HUES6 (cell line): ENCODE results near the gene PPM1F.
"Not testable (repeated sequence)": the region's sequence is repeated elsewhere in the genome, so short reads cannot be mapped to it uniquely, and the experiment has no call there.

Experiments used
- H3K27ac ChIP-seq: 2 replicates; pipeline ENCODE4 v1.7.0; 2013; ENCODE audit warnings: low read depth, mild to moderate bottlenecking, low read length, inconsistent platforms
- H3K27me3 ChIP-seq: 2 replicates; pipeline ENCODE4 v1.6.1; 2013; ENCODE audit warnings: low read length; ENCODE audit not compliant: control insufficient read depth, insufficient read depth
- H3K36me3 ChIP-seq: 2 replicates; pipeline ENCODE4 v1.6.1; 2013; ENCODE audit warnings: low read length; ENCODE audit not compliant: control insufficient read depth, insufficient read depth
- H3K4me1 ChIP-seq: 2 replicates; pipeline ENCODE4 v1.6.1; 2013; ENCODE audit warnings: low read length; ENCODE audit not compliant: control insufficient read depth, insufficient read depth
- H3K4me3 ChIP-seq: 2 replicates; pipeline ENCODE4 v1.5.1; 2013; ENCODE audit warnings: low read depth, low read length
- H3K9ac ChIP-seq: one replicate; pipeline ENCODE4 v1.6.1; 2013; ENCODE audit warnings: mild to moderate bottlenecking, low read length
- H3K9me3 ChIP-seq: 2 replicates; pipeline ENCODE4 v1.6.1; 2013; ENCODE audit warnings: low read depth, low read length; ENCODE audit not compliant: control insufficient read depth, insufficient read depth

The PPM1F gene

DNA sequence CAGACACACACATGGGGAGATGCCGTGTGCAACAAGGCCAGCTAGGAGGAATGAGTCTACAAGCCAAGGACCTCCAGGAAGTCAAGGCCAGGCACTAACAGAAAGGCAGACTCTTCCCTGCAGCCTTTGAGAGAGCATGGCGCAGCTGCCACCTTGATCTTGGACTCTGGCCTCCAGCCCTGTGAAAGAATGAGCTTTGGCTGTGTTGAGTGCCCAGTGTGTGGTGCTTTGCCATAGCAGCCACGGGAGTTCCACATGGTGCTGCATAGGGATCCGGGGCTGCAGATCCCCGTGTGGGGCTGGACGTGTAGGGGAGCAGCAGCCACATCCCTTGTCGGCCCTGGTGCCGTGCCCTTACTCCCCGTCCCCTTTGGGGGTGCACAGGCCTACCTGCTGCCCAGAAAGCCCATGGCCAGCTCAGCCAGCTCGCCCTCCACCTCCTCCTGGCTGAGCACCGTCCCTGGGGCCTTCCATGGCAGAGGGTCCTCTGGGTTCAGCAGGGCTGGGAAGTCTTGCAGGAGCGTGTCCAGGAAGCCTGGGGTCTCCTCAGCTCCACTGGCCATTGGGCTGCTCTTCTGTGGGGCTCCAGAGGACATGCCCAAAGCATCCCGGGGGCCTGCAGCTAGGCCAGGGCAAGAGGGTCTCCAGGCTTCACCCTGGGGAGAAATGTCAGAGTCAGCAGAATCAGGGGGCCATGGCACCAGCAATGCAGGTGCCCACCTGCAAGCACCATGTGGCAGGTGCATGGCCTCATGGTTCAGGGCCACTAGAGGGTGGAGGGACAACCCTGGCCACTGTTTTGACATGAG lies 7.0 kb downstream of the PPM1F start:
- no peak overlapping the region for H3K27ac ChIP-seq
- H3K9me3 ChIP-seq = no peaks in the 10 kb centered on the region
- no peak overlapping the region for H3K9ac ChIP-seq
- H3K4me1 ChIP-seq = peaks cover 22% of the 10 kb centered on the region
- peaks cover 17% of the 10 kb centered on the region for H3K36me3 ChIP-seq
- no peak overlapping the region for H3K4me3 ChIP-seq
- no peaks in the 10 kb centered on the region for H3K27me3 ChIP-seq

DNA sequence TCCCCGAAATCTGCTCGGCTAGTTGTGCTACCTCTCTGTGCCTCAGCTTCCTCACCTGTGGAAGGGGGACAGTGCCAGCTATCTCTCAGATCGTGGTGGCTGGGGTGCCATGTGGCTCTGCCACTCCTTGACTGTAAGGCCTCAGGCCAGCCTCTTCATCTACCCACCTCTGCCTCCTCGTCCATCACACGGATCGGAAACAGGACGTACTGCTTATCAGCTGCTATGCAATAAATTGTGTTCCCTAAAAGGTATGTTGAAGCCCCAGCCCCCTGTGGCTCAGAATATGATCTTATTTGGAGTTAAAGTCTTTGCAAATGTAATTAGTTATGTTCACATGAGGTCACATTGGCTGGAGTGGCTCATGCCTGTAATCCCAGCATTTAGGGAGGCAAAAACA lies 7.8 kb downstream of the PPM1F start:
- Histone ChIP-seq H3K36me3 (peaks cover 17% of the 10 kb centered on the region), H3K27ac (no peak overlapping the region), H3K27me3 (no peaks in the 10 kb centered on the region), H3K4me3 (no peak overlapping the region), H3K9me3 (no peaks in the 10 kb centered on the region), H3K4me1 (peaks cover 22% of the 10 kb centered on the region), H3K9ac (no peak overlapping the region)

DNA sequence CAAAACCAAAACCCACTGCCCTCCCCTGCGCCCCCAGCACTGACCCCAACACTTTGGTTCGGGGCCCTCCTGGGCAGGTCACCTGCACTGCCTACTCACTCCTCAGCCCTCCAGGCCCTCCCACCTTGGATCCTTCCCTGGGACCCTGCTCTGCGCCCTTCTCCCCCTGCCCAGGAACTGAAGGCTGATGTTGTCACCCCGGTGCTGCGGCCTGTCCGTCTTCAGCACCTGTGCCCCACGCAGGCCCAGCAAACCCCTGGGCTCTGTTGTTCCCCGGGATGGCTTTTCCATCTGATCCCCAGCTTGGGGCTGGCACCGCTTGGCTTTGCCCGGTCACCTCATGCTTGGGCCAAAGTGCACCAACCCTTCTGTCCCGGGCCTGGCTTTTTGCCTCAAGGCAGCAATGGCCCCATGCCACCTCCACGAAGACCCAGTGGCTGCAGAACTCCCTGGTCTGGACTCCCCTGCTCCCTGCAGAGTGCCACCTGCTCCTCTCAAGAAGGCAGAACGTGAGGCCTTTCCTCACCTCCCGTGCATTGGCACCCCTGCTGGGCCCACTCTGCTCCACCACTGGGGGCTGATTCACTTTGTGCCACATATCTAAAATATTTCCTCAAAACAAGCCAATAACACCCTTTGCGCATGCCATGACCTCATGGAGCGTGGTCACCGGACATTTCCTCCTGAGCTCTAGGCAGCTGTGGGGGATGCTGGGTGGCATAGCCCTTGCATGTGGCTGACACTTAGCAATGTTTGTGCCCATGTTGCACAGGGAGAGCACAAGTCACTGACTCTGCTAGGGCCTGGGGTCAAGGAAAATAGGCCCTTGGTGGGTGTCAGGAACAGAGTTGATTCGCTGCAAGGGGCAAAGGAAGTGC lies 8.8 kb downstream of the PPM1F start:
- Histone ChIP-seq H3K9ac (no peak overlapping the region), H3K4me1 (peaks cover 22% of the 10 kb centered on the region), H3K36me3 (peaks cover 17% of the 10 kb centered on the region), H3K27ac (no peak overlapping the region), H3K4me3 (no peak overlapping the region), H3K27me3 (no peaks in the 10 kb centered on the region), H3K9me3 (no peaks in the 10 kb centered on the region)

DNA sequence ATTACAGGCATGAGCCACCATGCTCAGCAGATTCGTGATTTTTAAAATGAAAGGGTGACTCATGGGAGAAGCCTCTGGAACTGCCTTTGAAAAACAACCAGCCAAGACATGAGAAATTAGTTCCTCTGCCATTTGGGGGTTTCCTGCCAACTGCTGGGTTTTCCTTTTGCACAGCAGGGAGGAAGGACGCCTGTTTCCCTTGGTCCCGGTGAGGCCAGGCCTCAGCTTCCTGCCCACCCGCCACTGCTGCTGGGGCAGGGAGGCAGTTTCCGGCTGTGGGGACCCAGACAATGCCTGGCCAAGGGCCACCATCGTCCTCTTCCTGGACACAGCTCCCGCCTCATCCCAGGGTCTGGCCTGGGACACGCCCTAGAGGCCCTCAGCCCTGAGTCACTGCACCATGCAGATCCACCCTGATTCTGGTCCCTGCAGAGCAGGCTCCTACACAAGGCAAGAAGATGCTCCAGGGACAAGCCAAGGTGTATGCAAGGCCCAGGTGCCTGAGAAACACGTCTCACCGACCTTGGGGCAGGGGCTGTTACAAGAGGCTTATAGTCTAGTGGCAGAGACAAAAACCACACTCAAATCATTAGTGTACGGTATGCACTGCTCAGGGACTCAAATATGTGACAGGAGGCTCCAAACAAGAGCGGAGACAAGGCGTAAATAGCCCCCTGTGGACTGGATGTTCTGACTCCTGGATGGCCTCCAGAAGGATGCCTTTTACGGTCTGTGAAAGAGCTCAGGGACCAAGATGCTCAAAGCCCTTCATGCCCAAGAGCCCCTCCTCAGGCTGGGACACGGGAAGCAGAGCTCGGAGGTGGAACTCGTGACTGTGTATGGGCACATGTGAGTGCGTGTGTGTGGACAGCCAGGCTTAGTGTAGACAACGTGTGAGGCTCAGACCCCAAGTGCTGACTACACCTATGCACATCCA lies 10.0 kb downstream of the PPM1F start:
- Histone ChIP-seq H3K9me3 (no peaks in the 10 kb centered on the region), H3K27me3 (no peaks in the 10 kb centered on the region), H3K9ac (peak overlapping the region; percentile 19), H3K27ac (0 out of 2 replicates have a peak overlapping the region, but pooled peaks have one; percentile 47), H3K4me1 (peaks cover 21% of the 10 kb centered on the region), H3K4me3 (no peak overlapping the region), H3K36me3 (peaks cover 17% of the 10 kb centered on the region)

DNA sequence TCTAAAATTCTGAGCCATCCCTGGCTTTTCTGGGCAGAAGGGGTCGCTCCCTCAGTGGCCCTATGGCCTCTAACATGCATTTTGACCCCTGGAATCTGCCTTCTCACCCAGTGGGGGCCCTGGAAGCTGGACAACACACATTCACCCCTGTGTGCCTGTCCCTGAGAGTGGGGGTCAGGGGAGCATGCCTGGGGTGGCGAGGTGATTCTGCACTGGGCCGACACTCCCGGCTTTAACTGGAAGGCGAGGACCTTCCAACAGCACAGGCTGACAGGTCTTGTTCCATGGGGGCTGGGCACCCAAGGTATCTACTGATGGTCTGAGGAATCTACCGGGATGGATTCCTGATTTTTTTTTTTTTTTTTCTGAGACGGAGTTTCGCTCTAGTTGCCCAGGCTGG lies 10.7 kb downstream of the PPM1F start:
- peaks cover 18% of the 10 kb centered on the region for H3K36me3 ChIP-seq
- H3K4me1 ChIP-seq = peaks cover 19% of the 10 kb centered on the region
- no peaks in the 10 kb centered on the region for H3K9me3 ChIP-seq
- no peak overlapping the region for H3K9ac ChIP-seq
- H3K4me3 ChIP-seq = no peak overlapping the region
- no peaks in the 10 kb centered on the region for H3K27me3 ChIP-seq
- H3K27ac ChIP-seq = no peak overlapping the region

DNA sequence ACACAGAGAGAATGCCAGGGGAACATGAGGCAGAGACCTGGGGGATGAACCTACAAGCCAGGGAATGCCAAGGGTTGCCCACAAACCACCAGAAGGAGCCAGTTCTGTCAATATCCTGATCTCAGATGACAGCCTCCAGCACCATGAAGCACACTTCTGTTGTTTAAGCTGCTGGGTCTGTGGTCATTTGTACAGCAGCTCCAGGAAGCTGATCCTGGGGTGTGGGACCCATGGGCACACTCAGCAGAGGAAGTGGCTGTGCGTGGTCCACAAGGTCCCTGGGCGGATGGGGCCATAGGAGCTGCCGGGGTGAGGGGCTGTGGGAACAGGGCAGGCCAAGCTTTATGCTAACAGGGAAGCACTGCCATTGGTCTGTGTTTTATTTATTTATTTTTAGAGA lies 12.1 kb downstream of the PPM1F start:
- Histone ChIP-seq H3K4me1 (peaks cover 17% of the 10 kb centered on the region), H3K9me3 (no peaks in the 10 kb centered on the region), H3K27me3 (no peaks in the 10 kb centered on the region), H3K36me3 (peaks cover 23% of the 10 kb centered on the region), H3K9ac (no peak overlapping the region), H3K27ac (no peak overlapping the region), H3K4me3 (no peak overlapping the region)

DNA sequence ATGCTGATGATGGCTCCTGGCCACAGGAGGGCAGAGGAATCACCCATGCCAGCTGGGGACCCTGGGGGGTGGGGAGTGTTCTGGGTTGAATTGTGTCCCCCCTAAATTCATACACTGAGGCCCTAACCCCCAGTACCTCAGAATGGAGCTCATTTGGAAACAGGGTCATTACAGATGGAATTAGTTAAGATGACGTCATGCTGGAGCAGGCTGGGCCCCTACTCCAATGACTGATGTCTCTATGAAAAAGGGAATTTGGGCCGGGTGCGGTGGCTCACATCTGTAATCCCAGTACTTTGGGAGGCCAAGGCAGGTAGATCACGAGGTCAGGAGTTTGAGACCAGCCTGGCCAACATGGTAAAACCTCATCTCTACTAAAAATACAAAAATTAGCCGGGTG lies 12.7 kb downstream of the PPM1F start:
- not testable (repeated sequence) for H3K9me3 ChIP-seq

DNA sequence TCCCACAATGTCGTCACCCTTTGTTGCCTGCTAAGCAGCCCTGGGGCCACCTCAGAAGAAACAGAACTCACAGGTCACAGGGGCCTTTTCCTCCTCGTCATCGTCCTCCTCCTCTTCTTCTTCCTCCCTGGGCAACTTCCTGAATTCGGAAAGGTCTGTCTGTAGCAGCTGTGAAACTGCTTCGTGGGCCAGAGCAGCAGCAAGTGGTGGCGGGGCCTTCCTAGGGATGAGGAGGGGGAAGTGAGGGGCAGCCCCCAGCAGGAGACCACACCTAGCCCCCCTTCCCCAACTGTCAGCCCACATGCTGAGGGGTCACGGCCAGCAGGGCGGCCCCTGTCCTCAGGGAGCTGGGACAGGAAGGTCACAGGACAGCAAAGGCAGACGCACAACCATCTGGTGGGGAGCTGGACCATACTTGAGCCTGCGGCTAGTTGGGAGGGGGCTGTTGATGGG lies 13.2 kb downstream of the PPM1F start:
- no peak overlapping the region for H3K27ac ChIP-seq
- no peaks in the 10 kb centered on the region for H3K27me3 ChIP-seq
- H3K36me3 ChIP-seq = peaks cover 14% of the 10 kb centered on the region
- no peak overlapping the region for H3K9ac ChIP-seq
- H3K4me1 ChIP-seq = peaks cover 17% of the 10 kb centered on the region
- no peaks in the 10 kb centered on the region for H3K9me3 ChIP-seq
- H3K4me3 ChIP-seq = no peak overlapping the region

More for the DNA sequence above, 12.7 kb downstream of the PPM1F start:
- not testable (repeated sequence) for H3K9ac ChIP-seq, H3K27me3 ChIP-seq, H3K27ac ChIP-seq, H3K4me3 ChIP-seq
- Histone ChIP-seq H3K4me1 (peaks cover 17% of the 10 kb centered on the region), H3K36me3 (peaks cover 18% of the 10 kb centered on the region)

DNA sequence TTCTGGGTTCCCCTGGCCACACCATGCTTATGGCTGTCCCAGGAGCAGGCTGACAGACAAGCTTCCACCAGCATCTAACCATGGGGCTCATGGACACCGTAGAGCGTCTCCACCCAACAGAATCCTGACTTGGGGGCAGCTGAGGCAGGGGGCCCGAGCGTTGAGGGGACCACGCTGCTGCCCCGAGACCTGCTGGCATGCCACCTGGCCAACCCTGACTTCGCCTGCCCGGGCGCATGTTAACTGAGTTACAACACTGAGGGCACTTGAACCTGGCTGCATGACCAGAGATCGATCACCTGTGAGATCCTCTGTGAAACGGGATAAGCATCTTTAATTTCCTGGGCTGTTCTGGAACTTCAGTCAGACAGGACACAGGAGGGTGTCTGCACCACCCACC lies 13.7 kb downstream of the PPM1F start:
- Histone ChIP-seq H3K9me3 (no peaks in the 10 kb centered on the region), H3K27me3 (no peaks in the 10 kb centered on the region), H3K27ac (no peak overlapping the region), H3K4me3 (no peak overlapping the region; the same call in 1 of the 2 replicates), H3K36me3 (peaks cover 9% of the 10 kb centered on the region), H3K4me1 (peaks cover 17% of the 10 kb centered on the region), H3K9ac (no peak overlapping the region)

DNA sequence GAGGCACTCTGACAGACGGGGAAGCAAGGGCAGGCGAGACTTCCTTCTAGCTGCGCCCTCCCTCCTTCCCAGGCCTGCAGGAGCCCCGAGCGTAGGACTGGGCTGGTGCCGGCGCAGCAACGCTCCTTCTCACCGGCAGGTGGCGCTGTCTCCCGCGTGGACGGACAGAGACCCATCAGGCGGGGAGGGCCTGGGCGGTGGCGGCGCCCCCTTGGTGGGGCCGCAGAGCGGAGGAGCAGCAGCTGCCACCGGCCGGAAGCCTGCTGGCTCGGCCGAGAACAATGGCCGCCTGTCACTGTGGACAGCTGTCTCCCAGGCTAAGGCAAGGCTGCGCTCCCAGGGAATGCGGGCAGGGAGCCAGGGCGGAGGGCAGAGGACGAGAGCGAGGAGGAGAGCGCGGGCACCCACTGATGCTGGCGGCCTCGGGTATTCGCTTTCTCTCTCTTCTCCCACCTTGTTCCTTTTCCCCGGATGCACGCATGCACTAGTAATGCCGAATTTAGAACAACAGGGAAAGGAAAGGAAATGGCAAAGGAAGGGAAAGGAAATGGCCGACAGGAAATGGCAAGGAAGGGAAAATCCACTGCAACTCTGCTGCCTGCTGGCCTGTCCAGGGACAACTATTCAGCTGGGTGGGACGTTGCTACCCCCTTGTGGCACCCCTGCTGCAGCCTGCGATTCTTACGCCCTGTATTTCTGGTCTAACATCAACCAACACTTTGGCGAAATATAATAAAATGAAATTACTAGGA lies 14.4 kb downstream of the PPM1F start:
- Histone ChIP-seq H3K4me3 (peak overlapping the region; percentile 86), H3K27ac (peak overlapping the region; percentile 85; the same call in 1 of the 2 replicates), H3K27me3 (no peaks in the 10 kb centered on the region), H3K9ac (peak overlapping the region; percentile 94), H3K4me1 (peaks cover 17% of the 10 kb centered on the region), H3K36me3 (peaks cover 16% of the 10 kb centered on the region), H3K9me3 (no peaks in the 10 kb centered on the region)
